ENCODE measurements around the gene TACC2.

The TACC2 gene

DNA sequence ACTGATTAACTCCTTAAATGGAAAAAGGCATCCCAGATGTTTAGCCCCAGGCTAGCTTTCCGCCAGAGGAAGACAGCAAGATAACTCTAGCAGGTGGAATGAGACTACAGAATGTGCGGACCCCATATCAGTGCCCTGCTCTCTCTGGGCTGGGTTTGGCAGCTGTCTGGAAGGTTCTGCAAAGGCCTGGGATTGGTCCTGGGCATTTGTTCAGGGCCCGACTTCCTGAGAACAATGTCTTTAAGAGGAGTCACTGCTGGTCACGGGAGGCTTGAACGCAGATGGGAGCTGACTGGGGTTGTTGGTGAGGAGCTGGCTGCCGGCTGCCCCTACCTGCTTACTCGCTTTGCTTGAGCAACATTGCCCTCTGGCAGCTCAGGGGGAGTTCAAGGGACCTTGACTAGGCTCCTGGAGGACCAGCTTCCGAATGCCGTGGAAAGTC, 151.5 kb downstream of the TACC2 start:
- TF ChIP-seq SNAI2 (CRISPR knock-in tag; IDR thresholded peaks at IDR 0.05) (no peak), ZC3H10 (CRISPR knock-in tag; IDR thresholded peaks at IDR 0.05) (no peak), ZNF8 (CRISPR knock-in tag; IDR thresholded peaks at IDR 0.05) (no peak), ZFP3 (CRISPR knock-in tag; IDR thresholded peaks at IDR 0.05) (no peak), ZNF565 (CRISPR knock-in tag; conservative IDR thresholded peaks at IDR 0.05; ENCODE audit: low read depth) (no peak), ARNTL (CRISPR knock-in tag; IDR thresholded peaks at IDR 0.05; ENCODE audit: borderline replicate concordance, low read depth) (no peak), ESRRG (CRISPR knock-in tag; IDR thresholded peaks at IDR 0.05) (no peak), ISL1 (CRISPR knock-in tag; IDR thresholded peaks at IDR 0.05) (no peak), OSR1 (CRISPR knock-in tag; IDR thresholded peaks at IDR 0.05) (no peak), TCF4 (CRISPR knock-in tag; IDR thresholded peaks at IDR 0.05; ENCODE audit: borderline replicate concordance) (no peak), GLIS3 (CRISPR knock-in tag; IDR thresholded peaks at IDR 0.05) (no peak), ZNF70 (CRISPR knock-in tag; IDR thresholded peaks at IDR 0.05) (no peak), CSDC2 (CRISPR knock-in tag; IDR thresholded peaks at IDR 0.05) (no peak), RARB (CRISPR knock-in tag; IDR thresholded peaks at IDR 0.05) (no peak), TOX (CRISPR knock-in tag; IDR thresholded peaks at IDR 0.05; ENCODE audit: borderline replicate concordance) (no peak), BACH2 (CRISPR knock-in tag; IDR thresholded peaks at IDR 0.05; ENCODE audit: borderline replicate concordance) (no peak)
- TF ChIP-seq, protein P1, sequence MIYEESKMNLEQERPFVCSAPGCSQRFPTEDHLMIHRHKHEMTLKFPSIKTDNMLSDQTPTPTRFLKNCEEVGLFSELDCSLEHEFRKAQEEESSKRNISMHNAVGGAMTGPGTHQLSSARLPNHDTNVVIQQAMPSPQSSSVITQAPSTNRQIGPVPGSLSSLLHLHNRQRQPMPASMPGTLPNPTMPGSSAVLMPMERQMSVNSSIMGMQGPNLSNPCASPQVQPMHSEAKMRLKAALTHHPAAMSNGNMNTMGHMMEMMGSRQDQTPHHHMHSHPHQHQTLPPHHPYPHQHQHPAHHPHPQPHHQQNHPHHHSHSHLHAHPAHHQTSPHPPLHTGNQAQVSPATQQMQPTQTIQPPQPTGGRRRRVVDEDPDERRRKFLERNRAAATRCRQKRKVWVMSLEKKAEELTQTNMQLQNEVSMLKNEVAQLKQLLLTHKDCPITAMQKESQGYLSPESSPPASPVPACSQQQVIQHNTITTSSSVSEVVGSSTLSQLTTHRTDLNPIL (CRISPR knock-in tag; IDR thresholded peaks at IDR 0.05; ENCODE audit: low read depth) = no peak
- TF ChIP-seq, protein P2, sequence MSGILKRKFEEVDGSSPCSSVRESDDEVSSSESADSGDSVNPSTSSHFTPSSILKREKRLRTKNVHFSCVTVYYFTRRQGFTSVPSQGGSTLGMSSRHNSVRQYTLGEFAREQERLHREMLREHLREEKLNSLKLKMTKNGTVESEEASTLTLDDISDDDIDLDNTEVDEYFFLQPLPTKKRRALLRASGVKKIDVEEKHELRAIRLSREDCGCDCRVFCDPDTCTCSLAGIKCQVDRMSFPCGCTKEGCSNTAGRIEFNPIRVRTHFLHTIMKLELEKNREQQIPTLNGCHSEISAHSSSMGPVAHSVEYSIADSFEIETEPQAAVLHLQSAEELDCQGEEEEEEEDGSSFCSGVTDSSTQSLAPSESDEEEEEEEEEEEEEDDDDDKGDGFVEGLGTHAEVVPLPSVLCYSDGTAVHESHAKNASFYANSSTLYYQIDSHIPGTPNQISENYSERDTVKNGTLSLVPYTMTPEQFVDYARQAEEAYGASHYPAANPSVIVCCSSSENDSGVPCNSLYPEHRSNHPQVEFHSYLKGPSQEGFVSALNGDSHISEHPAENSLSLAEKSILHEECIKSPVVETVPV (CRISPR knock-in tag; IDR thresholded peaks at IDR 0.05) = no peak
- TF ChIP-seq, protein P3, sequence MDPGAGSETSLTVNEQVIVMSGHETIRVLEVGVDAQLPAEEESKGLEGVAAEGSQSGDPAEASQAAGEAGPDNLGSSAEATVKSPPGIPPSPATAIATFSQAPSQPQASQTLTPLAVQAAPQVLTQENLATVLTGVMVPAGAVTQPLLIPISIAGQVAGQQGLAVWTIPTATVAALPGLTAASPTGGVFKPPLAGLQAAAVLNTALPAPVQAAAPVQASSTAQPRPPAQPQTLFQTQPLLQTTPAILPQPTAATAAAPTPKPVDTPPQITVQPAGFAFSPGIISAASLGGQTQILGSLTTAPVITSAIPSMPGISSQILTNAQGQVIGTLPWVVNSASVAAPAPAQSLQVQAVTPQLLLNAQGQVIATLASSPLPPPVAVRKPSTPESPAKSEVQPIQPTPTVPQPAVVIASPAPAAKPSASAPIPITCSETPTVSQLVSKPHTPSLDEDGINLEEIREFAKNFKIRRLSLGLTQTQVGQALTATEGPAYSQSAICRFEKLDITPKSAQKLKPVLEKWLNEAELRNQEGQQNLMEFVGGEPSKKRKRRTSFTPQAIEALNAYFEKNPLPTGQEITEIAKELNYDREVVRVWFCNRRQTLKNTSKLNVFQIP (CRISPR knock-in tag; IDR thresholded peaks at IDR 0.05; ENCODE audit: borderline replicate concordance, low read depth) = no peak
- TF ChIP-seq, protein P4, sequence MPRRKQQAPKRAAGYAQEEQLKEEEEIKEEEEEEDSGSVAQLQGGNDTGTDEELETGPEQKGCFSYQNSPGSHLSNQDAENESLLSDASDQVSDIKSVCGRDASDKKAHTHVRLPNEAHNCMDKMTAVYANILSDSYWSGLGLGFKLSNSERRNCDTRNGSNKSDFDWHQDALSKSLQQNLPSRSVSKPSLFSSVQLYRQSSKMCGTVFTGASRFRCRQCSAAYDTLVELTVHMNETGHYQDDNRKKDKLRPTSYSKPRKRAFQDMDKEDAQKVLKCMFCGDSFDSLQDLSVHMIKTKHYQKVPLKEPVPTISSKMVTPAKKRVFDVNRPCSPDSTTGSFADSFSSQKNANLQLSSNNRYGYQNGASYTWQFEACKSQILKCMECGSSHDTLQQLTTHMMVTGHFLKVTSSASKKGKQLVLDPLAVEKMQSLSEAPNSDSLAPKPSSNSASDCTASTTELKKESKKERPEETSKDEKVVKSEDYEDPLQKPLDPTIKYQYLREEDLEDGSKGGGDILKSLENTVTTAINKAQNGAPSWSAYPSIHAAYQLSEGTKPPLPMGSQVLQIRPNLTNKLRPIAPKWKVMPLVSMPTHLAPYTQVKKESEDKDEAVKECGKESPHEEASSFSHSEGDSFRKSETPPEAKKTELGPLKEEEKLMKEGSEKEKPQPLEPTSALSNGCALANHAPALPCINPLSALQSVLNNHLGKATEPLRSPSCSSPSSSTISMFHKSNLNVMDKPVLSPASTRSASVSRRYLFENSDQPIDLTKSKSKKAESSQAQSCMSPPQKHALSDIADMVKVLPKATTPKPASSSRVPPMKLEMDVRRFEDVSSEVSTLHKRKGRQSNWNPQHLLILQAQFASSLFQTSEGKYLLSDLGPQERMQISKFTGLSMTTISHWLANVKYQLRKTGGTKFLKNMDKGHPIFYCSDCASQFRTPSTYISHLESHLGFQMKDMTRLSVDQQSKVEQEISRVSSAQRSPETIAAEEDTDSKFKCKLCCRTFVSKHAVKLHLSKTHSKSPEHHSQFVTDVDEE (CRISPR knock-in tag; IDR thresholded peaks at IDR 0.05) = no peak
- ATAC-seq = peak; percentile 43

DNA sequence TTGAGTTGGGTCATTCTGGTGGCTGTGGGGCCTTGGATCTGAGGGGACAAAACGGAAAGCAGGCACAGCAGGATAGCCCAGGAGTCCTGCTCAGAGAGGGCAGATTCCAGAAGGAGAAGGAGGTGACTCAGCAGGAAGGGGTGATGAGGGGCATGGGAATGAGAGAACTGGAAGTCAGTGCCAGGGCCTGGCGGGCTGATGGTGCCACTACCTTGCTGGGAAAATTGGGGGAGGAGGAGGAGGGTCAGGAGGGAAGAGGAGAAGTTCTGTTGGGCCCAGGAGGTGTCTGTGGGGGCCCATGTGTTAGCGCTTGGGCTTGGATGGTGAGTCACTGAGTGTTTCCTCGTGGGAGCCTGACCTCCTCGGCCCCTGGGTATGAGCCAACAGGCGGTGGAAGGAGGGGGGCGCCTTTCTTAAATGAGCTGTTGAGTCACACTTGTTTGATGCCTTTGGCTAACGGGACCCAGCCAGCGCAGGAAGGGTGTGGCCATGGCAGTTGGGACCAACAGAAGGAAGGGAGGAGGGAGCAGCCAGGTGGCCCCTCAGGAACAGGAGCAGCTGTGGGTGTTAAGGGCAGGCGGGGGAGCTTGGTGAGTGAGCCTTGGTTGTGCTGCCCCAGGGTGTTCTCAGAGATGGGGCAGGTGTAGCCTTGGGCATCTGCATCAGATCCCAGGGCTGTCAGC, 152.1 kb downstream of the TACC2 start:
- ATAC-seq = peak; percentile 78

More for the DNA sequence above, 152.1 kb downstream of the TACC2 start:
- TF ChIP-seq CSDC2 (CRISPR knock-in tag; IDR thresholded peaks at IDR 0.05) = no peak
- TF ChIP-seq PPARA (CRISPR knock-in tag; IDR thresholded peaks at IDR 0.05; ENCODE audit: borderline replicate concordance) = no peak
- TF ChIP-seq, protein P5, sequence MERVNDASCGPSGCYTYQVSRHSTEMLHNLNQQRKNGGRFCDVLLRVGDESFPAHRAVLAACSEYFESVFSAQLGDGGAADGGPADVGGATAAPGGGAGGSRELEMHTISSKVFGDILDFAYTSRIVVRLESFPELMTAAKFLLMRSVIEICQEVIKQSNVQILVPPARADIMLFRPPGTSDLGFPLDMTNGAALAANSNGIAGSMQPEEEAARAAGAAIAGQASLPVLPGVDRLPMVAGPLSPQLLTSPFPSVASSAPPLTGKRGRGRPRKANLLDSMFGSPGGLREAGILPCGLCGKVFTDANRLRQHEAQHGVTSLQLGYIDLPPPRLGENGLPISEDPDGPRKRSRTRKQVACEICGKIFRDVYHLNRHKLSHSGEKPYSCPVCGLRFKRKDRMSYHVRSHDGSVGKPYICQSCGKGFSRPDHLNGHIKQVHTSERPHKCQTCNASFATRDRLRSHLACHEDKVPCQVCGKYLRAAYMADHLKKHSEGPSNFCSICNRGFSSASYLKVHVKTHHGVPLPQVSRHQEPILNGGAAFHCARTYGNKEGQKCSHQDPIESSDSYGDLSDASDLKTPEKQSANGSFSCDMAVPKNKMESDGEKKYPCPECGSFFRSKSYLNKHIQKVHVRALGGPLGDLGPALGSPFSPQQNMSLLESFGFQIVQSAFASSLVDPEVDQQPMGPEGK (CRISPR knock-in tag; IDR thresholded peaks at IDR 0.05; ENCODE audit: borderline replicate concordance) = no peak
- TF ChIP-seq RARB (CRISPR knock-in tag; IDR thresholded peaks at IDR 0.05) = no peak
- TF ChIP-seq ISL1 (CRISPR knock-in tag; IDR thresholded peaks at IDR 0.05) = no peak
- no peak for TF ChIP-seq TOX (CRISPR knock-in tag; IDR thresholded peaks at IDR 0.05; ENCODE audit: borderline replicate concordance)
- TF ChIP-seq ZNF565 (CRISPR knock-in tag; conservative IDR thresholded peaks at IDR 0.05; ENCODE audit: low read depth) = no peak
- no peak for TF ChIP-seq ZC3H10 (CRISPR knock-in tag; IDR thresholded peaks at IDR 0.05)
- peak; percentile 78 for TF ChIP-seq ZNF70 (CRISPR knock-in tag; IDR thresholded peaks at IDR 0.05)
- TF ChIP-seq ESRRG (CRISPR knock-in tag; IDR thresholded peaks at IDR 0.05) = no peak
- no peak for TF ChIP-seq ZNF8 (CRISPR knock-in tag; IDR thresholded peaks at IDR 0.05)
- peak; percentile 89 for TF ChIP-seq ZFP3 (CRISPR knock-in tag; IDR thresholded peaks at IDR 0.05)
- no peak for TF ChIP-seq OSR1 (CRISPR knock-in tag; IDR thresholded peaks at IDR 0.05)

Data from SK-N-SH treated with all-trans-retinoic acid at 6 μM for 48 hours (cell line).